ENCODE data around the gene MGAT5. TPM values are rescaled to one million over a fixed set of nuclear protein-coding genes. Genes with fewer than 3 reads are reported as not detected.
A peak's percentile ranks its signal among the peaks of the same experiment; 100 is the strongest.

MGAT5 gene
- total RNA-seq, 4 donors from 2014 or later, result 34.1 to 47.5 (median 42.6) TPM

DNA sequence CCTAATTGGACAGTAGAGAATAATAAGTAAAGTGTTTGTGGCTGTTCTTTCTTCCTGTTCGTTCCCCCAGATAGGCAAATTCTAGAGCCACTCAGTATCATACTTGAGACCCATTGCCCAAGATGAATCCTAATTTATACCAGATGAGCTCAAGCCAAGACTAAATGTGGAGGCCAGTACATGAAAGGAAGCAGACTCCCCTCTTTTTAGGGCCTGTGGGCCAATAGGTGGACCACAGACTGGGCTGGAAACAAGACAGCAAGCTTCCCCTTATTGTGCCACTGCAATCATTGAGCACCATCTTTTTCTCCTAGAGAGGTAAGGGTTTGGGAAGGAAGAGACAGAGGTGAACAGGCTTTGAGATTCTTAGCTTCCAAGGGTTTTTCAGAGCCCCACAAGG is 141.9 kb downstream of the MGAT5 start:
- Histone ChIP-seq H3K9me3 (no peaks in the 10 kb centered on the region), H3K27ac (no peak overlapping the region), H3K27me3 (no peaks in the 10 kb centered on the region), H3K4me3 (no peak overlapping the region), H3K36me3 (no peaks in the 10 kb centered on the region), H3K4me1 (peaks cover 0 to 31% (median 7%) of the 10 kb centered on the region in 4 donors)
- no peak for DNase-seq (ENCODE audit: low spot score in 2 of 2)
- TF ChIP-seq EP300 (IDR thresholded peaks at IDR 0.05) (no peak), POLR2A (IDR thresholded peaks at IDR 0.05) (no peak)
- TF ChIP-seq, protein P1, sequence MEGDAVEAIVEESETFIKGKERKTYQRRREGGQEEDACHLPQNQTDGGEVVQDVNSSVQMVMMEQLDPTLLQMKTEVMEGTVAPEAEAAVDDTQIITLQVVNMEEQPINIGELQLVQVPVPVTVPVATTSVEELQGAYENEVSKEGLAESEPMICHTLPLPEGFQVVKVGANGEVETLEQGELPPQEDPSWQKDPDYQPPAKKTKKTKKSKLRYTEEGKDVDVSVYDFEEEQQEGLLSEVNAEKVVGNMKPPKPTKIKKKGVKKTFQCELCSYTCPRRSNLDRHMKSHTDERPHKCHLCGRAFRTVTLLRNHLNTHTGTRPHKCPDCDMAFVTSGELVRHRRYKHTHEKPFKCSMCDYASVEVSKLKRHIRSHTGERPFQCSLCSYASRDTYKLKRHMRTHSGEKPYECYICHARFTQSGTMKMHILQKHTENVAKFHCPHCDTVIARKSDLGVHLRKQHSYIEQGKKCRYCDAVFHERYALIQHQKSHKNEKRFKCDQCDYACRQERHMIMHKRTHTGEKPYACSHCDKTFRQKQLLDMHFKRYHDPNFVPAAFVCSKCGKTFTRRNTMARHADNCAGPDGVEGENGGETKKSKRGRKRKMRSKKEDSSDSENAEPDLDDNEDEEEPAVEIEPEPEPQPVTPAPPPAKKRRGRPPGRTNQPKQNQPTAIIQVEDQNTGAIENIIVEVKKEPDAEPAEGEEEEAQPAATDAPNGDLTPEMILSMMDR (IDR thresholded peaks at IDR 0.05), result no peak
- WGBS, 2 donors, result 83 to 100% methylated on average over 1 of the region's 1 CpG

DNA sequence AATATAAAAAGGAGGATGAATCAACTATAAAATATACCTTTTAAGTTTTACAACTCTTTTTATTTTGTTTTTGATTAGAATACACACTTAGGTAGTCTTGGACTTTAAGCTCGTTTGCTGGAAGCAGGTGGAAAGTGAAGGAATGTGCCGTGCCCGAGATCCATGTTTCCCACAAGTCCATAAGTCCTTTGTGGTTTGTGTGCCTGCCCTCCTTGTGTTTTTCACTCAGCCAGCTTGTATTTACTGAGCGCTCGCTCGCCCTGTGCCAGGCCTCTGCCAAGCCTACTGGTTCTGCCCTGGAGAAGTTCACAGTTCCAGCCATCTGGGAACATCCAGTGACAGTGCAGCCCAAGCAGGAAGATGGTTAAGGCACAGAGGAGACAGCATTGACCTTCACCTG is 142.6 kb downstream of the MGAT5 start:
- H3K4me1 ChIP-seq, result peaks cover 0 to 38% (median 10%) of the 10 kb centered on the region in 4 donors
- no peaks in the 10 kb centered on the region for H3K36me3 ChIP-seq
- no peaks in the 10 kb centered on the region for H3K9me3 ChIP-seq
- peak overlapping the region in 1 of 4 donors; percentile 8 for H3K27ac ChIP-seq
- no peaks in the 10 kb centered on the region for H3K27me3 ChIP-seq
- H3K4me3 ChIP-seq, result no peak overlapping the region
- no peak for TF ChIP-seq EP300 (IDR thresholded peaks at IDR 0.05)
- TF ChIP-seq, protein P1 (IDR thresholded peaks at IDR 0.05), result no peak
- no peak for TF ChIP-seq POLR2A (IDR thresholded peaks at IDR 0.05)
- no peak for DNase-seq (ENCODE audit: low spot score in 2 of 2)
- 59 to 85% methylated on average over 6 of the region's 6 CpGs for WGBS, 2 donors

DNA sequence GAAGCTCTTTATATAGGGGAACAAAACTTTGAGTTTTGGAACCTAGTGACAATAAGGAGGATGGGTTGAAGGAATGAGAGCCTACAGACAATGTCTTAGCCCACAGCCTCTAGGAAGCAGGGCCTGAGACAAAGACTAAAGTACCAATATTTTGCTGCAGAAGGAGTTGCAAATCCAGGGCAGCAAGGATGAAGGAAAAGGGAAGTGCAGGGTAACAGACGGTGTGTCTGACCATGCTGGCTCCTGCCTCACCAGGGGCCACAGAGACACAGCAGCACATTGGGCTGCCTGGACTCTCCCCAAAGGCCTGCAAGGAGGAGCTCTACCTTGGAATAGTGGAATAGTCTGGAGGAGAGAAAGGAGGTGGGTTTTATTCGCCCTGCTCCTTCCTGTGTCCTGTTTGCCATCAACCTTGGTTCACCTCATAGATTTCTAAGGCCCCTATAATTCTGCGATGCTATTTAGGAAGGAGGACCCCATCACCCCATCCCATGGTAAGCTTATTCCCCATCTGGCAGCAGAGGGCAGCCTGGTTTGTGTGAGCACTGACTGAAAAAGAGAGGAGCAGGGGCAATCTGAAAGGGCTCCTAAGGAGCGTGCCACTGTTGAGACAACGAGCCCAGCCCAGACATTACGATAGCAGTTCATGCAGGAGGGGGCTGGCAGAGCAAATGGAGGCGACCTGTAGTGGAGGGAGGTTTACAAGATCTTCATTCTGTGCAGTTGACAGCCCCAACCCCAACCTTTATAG is 143.4 kb downstream of the MGAT5 start:
- DNase-seq (ENCODE audit: low spot score in 2 of 2), result no peak
- no peaks in the 10 kb centered on the region for H3K27me3 ChIP-seq
- H3K4me1 ChIP-seq, result peaks cover 0 to 44% (median 10%) of the 10 kb centered on the region in 4 donors
- TF ChIP-seq EP300 (IDR thresholded peaks at IDR 0.05) (no peak), POLR2A (IDR thresholded peaks at IDR 0.05) (no peak)
- TF ChIP-seq, protein P1 (IDR thresholded peaks at IDR 0.05), result no peak
- no peak overlapping the region for H3K4me3 ChIP-seq
- H3K9me3 ChIP-seq, result no peaks in the 10 kb centered on the region
- 88 to 92% methylated on average over 7 of the region's 7 CpGs for WGBS, 2 donors
- peak overlapping the region in 1 of 4 donors; percentile 8 for H3K27ac ChIP-seq
- no peaks in the 10 kb centered on the region for H3K36me3 ChIP-seq

DNA sequence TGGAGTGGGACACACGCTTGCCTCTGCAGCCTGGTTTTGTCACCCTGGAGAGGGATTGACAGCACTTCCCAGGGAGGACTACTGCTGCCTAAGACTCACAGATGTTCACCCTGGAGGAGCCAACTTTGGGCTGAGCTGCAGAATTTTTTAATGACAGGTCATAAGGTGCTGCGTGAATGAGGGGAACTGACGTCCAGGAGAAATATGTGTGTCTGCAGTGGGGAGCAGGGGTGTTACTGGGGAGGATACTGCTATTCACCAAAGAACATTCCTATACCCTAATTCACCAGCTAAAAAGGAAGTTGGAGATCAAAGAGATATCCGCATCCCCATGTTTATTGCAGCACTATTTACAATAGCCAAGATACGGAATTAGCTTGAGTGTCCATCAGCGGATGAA is 144.4 kb downstream of the MGAT5 start:
- TF ChIP-seq, protein P1 (IDR thresholded peaks at IDR 0.05), result no peak
- TF ChIP-seq EP300 (IDR thresholded peaks at IDR 0.05) (no peak), POLR2A (IDR thresholded peaks at IDR 0.05) (no peak)
- H3K4me1 ChIP-seq, result peaks cover 0 to 44% (median 9%) of the 10 kb centered on the region in 4 donors
- 82 to 94% methylated on average over 6 of the region's 6 CpGs for WGBS, 2 donors

DNA sequence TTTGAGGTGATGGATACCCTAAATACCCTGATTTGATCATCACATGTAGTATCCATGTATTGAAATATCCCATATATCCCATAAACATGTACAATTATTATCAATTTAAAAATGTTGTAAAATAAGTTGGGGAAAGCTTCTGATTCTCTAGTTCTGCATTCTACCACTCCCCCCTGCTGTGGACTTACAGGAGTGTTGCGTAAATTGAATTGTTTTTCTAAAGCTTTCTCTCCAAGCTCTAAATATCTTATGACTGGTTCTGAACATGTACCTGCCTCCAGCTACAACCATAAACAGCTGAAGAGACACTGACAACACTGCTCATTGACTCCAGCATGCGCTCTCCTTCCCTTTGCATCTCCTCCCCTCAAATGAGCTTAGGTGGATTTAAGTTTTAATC is 145.2 kb downstream of the MGAT5 start:
- Histone ChIP-seq H3K9me3 (no peaks in the 10 kb centered on the region), H3K27ac (no peak overlapping the region), H3K36me3 (peaks cover 0 to 6% (median 0%) of the 10 kb centered on the region in 3 donors), H3K27me3 (no peaks in the 10 kb centered on the region), H3K4me3 (no peak overlapping the region), H3K4me1 (peaks cover 0 to 39% (median 8%) of the 10 kb centered on the region in 4 donors)
- TF ChIP-seq POLR2A (IDR thresholded peaks at IDR 0.05), result no peak
- no peak for TF ChIP-seq EP300 (IDR thresholded peaks at IDR 0.05)
- TF ChIP-seq, protein P1 (IDR thresholded peaks at IDR 0.05), result no peak
- WGBS, 2 donors, result 93 to 96% methylated on average over 2 of the region's 2 CpGs
- DNase-seq (ENCODE audit: low spot score in 2 of 2), result no peak

More for the DNA sequence above, 144.4 kb downstream of the MGAT5 start:
- no peak for DNase-seq (ENCODE audit: low spot score in 2 of 2)
- Histone ChIP-seq H3K36me3 (no peaks in the 10 kb centered on the region), H3K27me3 (no peaks in the 10 kb centered on the region), H3K27ac (no peak overlapping the region), H3K4me3 (no peak overlapping the region), H3K9me3 (no peaks in the 10 kb centered on the region)
